Measurements from ENCODE around the gene MTERF2.

- TF ChIP-seq CTCF (conservative IDR thresholded peaks at IDR 0.05 in 1 of 2, IDR thresholded peaks at IDR 0.05 in 1 of 2; ENCODE audit: low read depth in 1 of 2, low read length in 2 of 2) (no peak), EZH2 (IDR thresholded peaks at IDR 0.05; ENCODE audit: low read length, missing control alignments) (no peak)
Measured at GRCh38 chr12:106987846-106988245, 900 bp upstream of the MTERF2 start.
